ENCODE data around the gene ZFAND3.

- TF ChIP-seq MXI1 (IDR thresholded peaks at IDR 0.05; ENCODE audit: low read depth, low read length) (no peak), TAF1 (IDR thresholded peaks at IDR 0.05; ENCODE audit: borderline replicate concordance, low read depth, low read length) (no peak), POLR2AphosphoS5 (IDR thresholded peaks at IDR 0.05; ENCODE audit: low read depth, low read length) (no peak), EZH2phosphoT487 (IDR thresholded peaks at IDR 0.05; ENCODE audit: borderline replicate concordance, low read depth) (no peak), GABPA (IDR thresholded peaks at IDR 0.05; ENCODE audit: low read depth) (no peak)
Measured at GRCh38 chr6:37845930-37846329, 26.4 kb downstream of the ZFAND3 start.

All from SK-N-SH (cell line).